Right kidney (tissue), 1 donor: ENCODE data around the gene C1orf174.
A peak's percentile ranks its signal among the peaks of the same experiment; 100 is the strongest.

Experiments
- DNase-seq: peaks from one replicate; pipeline ENCODE4 v3.0.0-alpha.2; 2016

Gene C1orf174

DNA sequence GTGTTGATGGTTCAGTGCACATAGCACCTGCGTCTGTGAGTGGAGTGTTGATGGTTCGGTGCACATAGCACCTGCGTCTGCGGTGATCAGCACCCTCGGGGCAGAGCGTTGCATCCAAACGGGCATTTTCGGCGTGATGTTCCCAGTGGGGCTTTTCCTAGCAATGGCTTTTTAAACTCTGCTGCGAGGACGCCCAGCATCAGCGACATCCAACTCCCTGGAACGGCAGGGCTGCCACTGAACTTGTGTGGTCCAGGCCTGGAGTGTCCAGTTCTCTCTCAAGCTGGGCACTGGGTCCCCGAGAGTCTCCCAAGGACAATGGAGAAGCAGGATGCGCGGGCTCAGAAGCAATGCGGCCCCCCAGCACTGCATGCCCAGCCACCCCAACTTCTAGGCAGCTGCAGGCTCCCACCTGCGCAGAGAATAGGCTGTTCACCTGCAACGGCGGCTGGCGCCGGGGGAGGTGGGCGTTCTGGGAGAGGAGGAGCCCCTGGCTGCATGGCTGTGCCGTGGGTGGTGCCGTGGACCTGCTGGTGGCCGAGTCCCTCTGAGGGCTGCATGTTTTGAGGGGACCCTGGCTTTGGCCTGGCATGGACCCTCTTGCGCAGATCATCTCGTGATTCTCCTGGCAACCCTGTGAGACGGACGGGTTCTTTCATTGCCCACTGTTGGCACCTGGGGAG, 10.1 kb upstream of the C1orf174 start:
- DNase-seq, result no peak

DNA sequence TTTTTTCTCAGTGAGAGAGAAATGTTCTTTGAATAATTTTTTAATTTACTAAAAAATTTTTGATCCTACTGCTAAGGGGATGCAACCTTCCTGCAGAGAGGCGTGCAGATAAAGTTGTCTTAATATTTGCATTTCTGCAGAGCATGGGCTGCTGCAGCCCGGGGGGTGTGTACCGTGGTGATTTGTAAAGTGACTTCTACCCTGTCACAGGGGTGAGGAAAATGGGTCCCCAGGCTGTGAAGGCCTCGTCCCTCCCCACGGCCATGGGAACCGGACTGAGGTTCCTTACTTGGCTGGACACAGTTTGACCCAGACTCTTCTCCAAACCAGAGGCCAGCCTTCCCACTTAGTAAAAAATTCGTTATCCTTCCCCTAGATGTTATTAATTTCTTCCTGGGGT, 9.5 kb upstream of the C1orf174 start:
- DNase-seq, result no peak

DNA sequence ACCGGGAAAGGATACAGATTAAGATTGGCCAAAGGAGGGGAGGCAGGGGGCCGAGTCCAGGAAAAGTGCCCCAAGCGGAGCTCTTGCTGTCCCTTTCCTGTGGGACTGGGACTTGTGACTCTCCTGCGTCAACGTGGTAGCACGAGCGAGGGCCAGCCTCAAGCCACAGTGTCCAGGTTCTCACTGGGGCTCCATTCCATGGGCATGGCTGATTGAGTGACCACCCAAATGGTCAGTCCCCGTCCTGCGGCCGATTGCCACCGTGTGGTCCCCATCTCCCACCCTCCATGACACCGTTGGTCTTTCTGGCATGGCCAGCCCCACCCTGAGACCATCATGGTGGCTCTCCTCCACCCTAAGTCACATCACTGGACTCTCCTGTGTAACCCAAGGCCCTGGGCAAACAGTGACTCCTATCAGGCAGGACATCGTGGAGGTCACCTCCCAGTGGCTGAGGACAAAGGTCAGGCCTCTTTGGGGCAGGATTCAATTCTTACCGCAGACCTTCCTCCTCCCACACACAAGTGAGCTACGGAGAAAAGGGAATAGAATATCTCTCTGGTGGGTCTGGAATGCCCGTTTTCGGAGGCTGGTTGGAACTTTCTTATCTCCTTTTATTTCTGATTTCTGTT, 8.9 kb upstream of the C1orf174 start:
- no peak for DNase-seq

DNA sequence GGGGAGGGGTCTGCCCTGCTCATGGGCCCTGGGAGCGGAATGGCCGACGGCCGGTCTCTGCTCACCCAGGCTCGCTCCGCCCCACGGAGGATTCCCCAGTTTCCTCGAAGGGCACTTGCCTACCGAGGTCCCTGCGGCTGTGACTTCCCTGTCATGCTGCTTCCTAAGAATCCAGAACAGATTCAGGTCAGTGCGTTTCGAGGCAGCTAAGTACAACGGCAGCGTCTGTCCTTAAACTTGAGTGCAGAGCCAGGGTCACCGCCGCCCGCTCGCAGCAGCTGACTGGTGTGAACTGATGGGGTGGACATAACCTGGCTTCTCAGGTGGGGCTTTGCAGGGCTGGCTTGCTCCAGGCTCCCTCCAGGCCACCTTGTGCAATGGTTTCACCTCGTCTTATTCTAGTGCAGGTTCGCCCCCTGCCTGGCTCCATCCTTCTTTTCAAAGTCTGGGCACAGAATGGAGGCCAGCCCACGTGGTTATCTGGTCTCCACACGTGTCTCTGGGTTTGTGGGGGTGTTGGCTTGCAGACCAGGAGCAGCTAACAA, 7.6 kb upstream of the C1orf174 start:
- DNase-seq, result no peak

DNA sequence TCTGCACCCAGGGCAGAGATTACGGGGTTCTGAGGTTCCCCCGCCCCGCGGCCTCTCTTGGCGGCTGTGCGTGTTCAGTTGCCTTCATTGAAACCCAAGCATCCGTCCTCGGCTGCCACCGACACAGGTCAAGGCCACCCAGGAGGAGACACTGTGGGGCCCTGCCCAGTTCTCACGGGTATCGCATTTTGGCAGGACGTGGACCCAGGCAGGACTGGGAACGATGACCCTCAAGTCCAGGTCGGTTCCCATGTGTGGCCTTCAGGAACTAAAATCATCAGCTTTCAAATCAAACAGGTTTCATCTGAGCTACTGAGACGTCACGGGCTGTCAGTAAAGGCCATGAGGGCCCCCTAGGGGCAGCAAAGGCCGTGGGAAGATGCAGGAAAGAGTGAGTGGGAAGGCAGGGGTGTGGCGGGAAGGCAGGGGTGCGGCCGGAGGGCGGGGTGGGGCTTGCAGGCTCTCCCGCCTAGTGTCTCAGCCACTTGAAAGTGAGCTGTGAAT, 7.0 kb upstream of the C1orf174 start:
- DNase-seq, result no peak

DNA sequence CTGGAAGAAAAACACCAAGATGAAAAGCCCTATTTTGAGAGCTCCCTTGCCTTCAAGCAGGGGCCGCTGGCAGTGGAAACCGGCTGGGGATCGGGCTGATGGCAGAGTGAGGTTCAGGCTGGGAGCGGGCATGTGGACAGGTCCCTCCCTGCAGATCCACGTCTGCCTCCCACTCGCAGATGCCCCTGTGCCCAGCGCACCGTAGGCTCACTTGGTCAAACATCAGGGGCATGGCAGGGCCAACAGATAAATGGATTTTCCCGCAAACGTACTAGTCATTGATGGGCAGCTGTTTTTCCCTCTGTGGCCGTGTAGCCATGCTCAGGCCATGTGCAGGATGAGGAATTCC, 6.6 kb upstream of the C1orf174 start:
- DNase-seq, result no peak

DNA sequence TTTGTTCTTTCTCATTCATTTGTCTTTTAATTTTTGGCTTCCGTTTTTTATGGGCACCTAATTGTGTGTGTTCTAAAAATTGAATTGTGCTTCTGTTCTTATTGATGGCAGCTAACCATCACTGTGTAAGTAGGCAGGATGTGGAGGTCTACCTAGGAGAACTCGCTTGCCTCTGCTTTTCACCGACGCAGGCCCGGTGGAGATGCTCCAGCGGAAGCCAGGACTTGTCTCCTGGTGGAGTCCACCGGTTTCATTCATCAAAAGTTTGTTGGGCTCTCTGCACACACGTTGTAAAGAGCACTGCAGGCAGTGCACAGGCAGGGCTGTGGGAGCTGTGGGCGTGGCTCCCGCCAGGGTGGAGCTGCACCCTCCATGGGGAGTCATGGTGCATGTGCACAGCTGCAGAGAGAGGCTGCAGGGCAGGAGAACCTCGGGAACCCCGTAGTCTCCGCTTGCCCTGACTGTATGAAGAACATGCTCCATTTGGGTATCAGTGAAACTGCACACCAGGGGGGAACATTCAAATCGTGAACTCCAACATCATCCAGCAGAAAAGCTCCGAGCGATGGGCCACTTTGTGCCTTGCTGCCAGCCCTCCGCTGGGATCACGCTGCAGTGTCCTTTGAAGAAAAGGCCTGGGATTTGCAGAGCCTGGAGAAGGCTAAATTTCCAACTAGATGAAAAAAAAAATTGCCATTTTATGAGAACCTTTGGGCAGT, 6.0 kb upstream of the C1orf174 start:
- DNase-seq, result no peak

DNA sequence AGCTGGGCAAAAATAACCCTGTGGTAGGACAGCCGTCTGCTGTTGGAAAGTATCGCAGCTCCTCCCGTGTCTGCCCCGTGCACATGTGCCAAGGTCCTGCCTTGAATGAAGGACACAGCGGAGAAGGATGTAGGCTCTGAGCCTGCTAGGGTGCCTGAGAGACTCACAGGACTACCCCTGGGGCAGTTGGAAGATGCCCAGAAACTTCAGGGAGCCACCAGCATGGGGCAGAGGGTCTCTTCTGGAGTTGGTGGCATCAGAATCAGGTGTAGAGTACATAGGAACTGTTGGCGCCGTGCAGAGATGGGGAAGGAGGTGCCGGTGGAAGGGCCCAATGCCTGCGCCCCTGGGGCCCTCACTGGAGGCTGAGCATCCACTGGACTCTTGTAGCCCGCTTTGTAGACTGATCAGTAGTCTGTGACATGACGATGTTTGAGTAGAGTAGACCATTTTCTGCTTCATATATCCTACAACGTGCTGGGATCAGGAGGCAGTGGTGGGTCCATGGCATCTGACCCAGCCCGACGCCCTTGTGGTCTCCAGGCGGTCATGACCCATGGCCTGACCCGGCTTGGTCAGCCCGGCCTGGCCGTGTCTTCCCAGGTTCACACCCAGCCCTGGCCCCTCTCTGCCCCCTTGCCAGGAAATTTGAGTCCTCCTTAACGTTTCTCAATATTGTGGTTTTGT, 5.3 kb upstream of the C1orf174 start:
- no peak for DNase-seq

DNA sequence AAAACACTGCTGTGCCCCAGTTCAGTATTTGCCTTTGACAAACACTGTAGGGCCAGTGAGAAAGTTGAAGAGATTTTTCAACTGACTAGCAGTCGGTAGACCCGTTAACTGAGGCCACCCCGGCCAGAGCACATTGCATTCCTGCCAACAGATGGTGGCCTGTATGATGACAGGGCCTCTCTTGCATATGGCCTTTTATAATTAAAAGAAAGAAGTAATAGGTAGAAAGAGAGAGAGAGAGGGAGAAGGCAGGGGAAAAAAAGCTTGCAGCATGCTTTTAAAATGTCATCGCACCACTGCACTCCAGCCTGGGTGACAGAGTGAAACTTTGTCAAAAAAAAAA, 4.7 kb upstream of the C1orf174 start:
- DNase-seq, result no peak

DNA sequence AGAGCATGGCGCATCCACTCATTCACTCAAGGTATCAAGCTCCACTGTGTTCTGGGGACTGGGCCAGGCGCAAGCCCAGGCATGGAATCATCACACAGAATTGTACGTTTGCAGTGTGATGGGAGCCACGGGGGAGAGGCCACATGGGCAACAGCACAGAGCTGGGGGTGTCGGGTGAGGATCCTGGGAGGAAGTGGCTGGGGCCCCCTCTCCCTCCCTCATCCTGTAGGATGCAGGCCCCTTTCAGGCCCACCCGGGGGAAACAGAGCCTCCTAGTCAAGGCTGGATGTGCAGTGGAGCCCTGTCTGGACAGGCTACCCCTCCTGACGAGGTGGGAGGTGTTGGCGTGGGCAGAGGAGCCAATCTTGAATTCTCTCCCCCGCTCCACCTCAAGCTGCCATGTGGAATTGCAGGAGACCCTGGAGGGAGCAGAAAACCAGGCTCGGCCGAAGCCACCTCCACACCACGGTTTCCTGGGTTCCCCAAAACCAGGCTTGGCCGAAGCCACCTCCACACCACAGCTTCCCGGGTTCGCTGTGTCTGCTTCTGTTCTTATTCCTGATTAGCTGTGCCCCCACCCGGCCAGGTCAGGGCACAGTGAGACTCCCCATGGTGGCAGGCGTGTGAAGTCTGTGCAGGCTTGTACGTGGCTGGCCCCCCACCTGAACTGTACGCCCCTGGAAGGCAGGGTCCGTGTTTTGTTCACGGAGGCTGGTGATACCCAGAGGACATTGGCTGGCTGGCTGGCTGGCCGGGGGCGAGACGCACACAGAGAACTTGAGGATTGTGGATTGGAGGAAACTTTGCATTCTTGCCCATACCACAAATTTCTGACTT, 4.2 kb upstream of the C1orf174 start:
- DNase-seq, result no peak

DNA sequence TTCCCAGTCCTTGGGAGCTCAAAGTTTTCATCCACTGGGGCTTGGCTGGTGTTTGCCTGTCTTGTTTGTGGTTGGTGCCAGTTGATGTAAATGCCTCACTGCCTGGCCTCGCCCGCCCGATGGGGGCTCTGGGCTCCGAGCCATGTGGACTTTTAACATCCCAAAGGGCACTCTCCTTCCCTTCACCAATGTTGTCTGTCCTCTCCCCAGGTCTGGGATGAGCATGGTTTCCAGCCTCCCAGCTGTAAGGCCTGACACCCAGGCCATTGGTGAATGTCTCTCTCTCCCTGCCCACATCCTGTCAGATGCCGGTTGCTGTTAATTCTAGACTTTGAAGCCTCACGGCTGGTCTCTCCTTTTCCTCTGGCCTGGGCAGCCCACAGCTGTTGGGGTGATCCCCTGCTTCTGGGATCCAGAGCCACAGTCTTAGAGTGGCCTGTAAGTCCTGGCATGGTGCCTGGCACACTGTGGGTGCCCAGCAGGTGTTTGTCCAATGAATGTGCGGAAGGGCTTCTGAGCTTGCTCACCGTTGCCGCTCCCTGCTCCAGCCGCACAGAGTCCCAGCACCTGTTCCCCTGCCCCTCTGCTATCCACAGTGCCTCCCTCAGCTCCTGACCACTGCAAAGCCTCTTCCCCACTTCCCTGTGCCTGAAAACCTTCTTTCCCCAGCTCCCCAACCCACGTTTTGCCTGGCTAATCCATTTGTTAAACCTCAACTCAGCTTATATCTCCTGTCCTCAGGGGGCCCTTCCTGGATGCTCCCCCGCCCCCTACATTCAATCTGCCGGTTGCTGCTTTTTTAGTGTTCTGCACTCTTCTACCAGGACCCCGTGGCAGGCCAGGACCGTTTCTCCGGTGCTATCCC, 3.3 kb upstream of the C1orf174 start:
- DNase-seq, result no peak

DNA sequence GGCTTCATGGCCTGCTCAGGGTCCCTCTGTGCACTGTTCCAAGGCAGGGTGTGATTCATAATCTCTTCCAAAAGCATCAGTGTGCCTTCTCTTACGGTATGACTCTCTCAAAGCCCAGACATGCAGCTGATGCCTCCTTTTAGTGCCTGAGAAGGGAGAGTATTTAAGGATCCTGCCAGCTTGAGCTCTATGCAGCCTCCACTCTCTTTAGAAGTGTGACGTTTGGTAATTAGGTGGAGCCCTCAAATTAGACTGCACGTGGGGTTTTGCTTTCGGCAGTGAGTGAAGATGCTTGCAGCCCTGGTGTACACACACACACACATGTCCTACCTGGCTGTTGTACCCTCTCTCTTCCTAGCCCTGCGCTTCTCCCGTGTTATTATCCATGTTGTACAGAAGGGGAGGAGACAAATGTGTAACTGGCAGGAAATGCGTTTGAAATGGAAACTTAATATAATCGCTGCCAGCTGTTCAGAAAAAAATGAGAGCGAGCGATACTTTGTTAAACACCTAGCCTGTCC, 2.6 kb upstream of the C1orf174 start:
- DNase-seq, result no peak

DNA sequence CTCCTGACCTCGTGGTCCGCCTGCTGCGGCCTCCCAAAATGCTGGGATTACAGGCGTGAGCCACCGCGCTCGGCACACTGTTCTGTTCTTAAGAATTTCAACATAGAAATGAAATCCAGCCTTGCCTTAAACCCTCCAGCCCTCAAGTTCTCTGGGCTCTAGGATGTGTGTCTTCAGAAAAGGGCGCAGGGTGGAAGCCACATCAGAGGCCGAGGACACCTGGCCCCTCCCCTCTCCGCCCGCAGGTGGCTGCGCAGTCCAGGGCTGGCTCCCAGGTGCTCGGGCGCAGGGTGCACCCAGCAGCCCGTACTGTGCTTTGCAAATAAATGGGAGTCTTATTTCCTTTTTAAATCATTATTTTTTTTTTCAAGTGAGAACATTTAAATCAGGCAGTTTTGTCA, 2.0 kb upstream of the C1orf174 start:
- no peak for DNase-seq

DNA sequence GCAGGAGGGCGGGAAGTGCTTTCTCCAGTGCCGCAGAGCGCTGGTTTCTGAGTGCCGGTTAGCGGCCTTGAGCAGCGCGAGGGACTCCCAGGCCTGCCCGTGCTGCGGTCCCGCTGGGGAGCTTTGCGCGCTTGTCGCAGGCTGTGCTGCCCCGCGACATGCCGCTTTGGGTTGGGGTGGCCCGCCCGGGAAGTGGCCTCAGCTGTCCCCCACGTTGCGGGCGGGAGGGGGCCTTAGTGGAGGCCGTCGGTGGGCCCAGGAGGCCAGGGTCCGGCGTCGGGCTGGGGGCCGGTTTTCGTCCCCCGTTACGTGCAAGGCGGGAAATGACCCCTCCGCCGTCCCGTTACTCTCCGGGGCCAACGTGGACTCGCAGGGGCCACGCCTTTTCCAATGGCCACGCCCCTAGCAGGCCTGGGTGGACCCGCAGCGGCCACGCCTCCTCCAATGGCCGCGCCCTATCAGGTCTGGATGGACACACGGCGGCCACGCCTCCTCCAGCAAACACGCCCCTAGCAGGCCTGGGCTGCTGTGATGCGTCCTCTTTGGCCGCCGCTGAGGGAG, 977 bp upstream of the C1orf174 start:
- DNase-seq, result peak; percentile 97

DNA sequence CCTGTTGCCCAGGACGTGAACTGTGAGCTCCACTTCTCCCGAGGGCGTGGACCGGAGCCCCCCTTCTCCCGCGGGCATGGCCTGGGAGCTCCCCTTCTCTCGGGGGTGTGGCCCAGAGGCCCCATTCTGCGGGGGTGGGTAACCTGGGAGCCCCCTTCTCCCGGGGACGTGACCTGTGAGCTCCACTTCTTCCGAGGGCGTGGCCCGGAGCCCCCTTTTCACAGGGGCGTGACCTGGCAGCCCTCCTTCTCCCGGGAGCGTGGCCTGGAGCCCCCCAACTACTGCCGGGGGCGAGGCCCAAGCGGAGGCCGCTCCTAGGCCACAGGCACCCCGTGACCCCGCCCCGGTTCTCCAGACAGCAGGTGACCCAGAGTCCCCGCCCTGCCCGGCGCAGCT, 320 bp downstream of the C1orf174 start:
- no peak for DNase-seq

DNA sequence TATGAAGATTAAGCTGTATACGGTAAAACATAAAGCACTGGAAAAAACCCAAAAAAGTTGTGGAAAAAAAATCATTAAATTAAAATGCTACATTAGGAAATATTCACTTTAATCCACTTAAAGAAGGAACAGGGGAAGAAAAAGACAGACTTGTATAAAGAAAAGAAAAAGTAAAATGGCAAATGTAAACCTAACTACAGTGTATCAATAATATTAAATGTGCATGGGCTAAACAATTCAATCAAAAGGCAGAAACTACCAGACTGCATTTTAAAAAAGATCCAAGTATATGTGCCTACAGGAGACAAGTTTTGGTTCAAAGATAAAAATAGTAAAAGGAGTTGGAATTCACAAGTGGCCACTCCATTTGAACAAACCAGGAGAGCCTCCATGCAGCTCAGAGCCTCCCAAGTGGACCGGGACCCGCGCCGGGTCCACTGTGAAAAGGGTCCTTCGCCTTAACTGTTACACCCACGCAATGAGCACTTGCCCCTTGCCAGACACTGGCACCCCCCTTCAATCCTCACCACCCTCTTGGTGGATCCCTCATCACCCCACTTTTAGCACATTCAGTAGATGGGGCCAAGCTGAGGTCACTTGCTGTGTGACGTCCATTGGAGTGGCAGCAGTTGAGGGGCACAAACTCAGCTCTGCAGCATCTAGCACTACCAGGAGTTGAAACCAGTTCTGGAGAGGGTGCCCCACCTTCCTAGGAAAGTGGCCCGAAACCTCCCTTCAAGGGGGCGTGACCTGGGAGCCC, 898 bp downstream of the C1orf174 start:
- DNase-seq, result peak; percentile 37

DNA sequence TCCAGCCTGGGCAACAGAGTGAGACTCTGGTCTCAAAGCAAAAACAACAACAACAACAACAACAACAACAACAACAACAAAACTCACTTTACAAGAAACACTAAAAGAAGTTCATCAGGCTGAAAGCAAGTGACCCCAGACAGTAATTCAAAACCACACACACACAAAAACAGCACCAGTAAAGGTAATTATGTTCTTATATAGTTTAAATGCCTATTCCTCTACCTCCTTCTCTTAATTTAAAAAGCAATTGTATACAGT, 1.7 kb downstream of the C1orf174 start:
- DNase-seq, result no peak

DNA sequence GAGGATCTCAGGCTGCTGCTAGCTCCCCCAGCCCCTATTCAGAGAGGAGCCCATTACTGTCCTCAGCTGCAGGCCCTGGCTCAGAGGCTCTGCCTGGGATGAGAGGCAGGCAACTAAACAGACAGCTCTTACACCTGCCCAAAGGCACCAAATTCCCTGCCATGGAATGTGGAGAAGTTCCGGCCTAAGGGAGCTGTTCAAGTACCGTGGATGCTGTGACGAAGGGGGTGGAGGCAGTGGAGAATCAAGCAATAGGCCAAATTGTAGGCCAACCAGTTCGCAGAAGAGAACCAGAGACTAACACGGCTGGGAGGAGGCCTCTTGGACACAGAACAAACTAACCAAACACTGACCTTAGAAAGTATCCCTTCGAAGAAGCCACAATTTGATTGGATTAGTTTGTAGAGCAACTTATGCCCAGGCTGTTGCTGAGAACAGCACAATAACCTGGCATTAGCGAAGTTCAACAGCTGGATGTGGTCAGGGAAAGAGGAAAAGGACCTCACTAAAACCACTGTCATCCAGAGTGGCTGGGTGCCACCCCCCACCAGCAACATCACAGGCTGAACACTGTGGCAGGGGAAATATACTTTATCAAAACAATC, 3.6 kb downstream of the C1orf174 start:
- no peak for DNase-seq

DNA sequence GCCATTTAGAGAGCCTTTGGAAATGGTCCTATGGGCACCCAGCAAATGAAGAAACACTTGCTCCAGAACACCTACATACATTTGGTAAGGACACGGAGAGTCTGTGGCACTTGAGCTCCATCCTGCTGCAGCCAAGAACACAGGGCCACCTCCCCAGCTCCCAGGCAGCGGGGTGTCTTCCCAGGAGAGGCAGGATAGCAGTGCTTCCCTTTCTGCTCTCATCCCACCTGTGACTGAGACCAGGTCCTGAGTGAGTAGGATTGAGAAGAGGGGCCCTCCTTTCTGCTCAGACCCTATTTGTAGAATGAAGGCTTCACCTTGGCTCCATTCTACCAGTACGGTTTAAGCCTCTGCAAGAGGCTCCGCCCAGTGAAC, 4.1 kb downstream of the C1orf174 start:
- no peak for DNase-seq
